GM23338 (cell line): ENCODE results near the gene UMODL1. TPM values are rescaled to one million over a fixed set of nuclear protein-coding genes. Genes with fewer than 3 reads are reported as not detected.

ENCODE experiments used
- ATAC-seq: fragments of 200-7000 bp; cut with Tn5 transposase; 3 replicates; pipeline ENCODE4 v1.9.1; 2020
- DNase-seq: peaks from one replicate; pipeline ENCODE4 v3.0.0-alpha.2; 2015; ENCODE audit warnings: low spot score
- H2AFZ ChIP-seq: fragments of 200-600 bp; sonication (generic); 2 replicates; pipeline ENCODE4 v1.8.0; 2016; ENCODE audit warnings: antibody characterized with exemption, mild to moderate bottlenecking, moderate library complexity
- H3F3A ChIP-seq: fragments of 200-600 bp; sonication (generic); replicated peaks from 2 replicates; pipeline ENCODE4 v1.8.0; 2017; ENCODE audit warnings: antibody characterized with exemption, mixed run types, low read depth
- H3K27ac ChIP-seq: fragments of 200-600 bp; sonication (generic); 2 replicates; pipeline ENCODE4 v1.6.1; 2016; ENCODE audit warnings: low read depth
- H3K27me3 ChIP-seq: fragments of 200-600 bp; sonication (generic); 2 replicates; pipeline ENCODE4 v1.8.0; 2016; ENCODE audit warnings: mild to moderate bottlenecking, mixed run types, moderate library complexity; ENCODE audit not compliant: insufficient read depth
- H3K36me3 ChIP-seq: fragments of 200-600 bp; sonication (generic); 2 replicates; pipeline ENCODE4 v1.8.0; 2016; ENCODE audit warnings: mild to moderate bottlenecking; ENCODE audit not compliant: insufficient read depth
- H3K4me1 ChIP-seq: fragments of 200-600 bp; sonication (generic); 2 replicates; pipeline ENCODE4 v1.8.0; 2016; ENCODE audit warnings: mild to moderate bottlenecking, moderate library complexity; ENCODE audit not compliant: insufficient read depth
- H3K4me2 ChIP-seq: fragments of 200-600 bp; sonication (generic); 2 replicates; pipeline ENCODE4 v1.7.1; 2017; ENCODE audit warnings: mixed run types
- H3K4me3 ChIP-seq: fragments of 200-600 bp; sonication (generic); 2 replicates; pipeline ENCODE4 v1.6.1; 2016; ENCODE audit warnings: mixed run types
- H3K79me2 ChIP-seq: fragments of 200-600 bp; sonication (generic); replicated peaks from 2 replicates; pipeline ENCODE4 v1.8.0; 2017; ENCODE audit warnings: mild to moderate bottlenecking; ENCODE audit not compliant: insufficient read depth
- H3K9me2 ChIP-seq: fragments of 200-600 bp; sonication (generic); 2 replicates; pipeline ENCODE4 v1.8.0; 2017; ENCODE audit not compliant: insufficient read depth
- H4K20me1 ChIP-seq: fragments of 200-600 bp; sonication (generic); replicated peaks from 2 replicates; pipeline ENCODE4 v1.8.0; 2017; ENCODE audit warnings: mild to moderate bottlenecking; ENCODE audit not compliant: insufficient read depth
- H3K27ac Mint-ChIP-seq: 2 replicates; pipeline ENCODE4 v1.8.0; 2020; ENCODE audit warnings: inconsistent platforms, mild to moderate bottlenecking, moderate library complexity, mixed read lengths
- H3K27me3 Mint-ChIP-seq: 3 replicates; pipeline ENCODE4 v1.8.0; 2022; ENCODE audit warnings: low read depth, mild to moderate bottlenecking, moderate library complexity, mixed read lengths, inconsistent platforms; ENCODE audit not compliant: insufficient read depth, poor library complexity
- H3K36me3 Mint-ChIP-seq: 3 replicates; pipeline ENCODE4 v1.8.0; 2021; ENCODE audit warnings: low read depth, mild to moderate bottlenecking, inconsistent platforms, moderate library complexity, mixed read lengths
- H3K4me1 Mint-ChIP-seq: 3 replicates; pipeline ENCODE4 v1.8.0; 2020; ENCODE audit warnings: mild to moderate bottlenecking, inconsistent platforms, mixed read lengths
- H3K4me3 Mint-ChIP-seq: 3 replicates; pipeline ENCODE4 v1.8.0; 2021; ENCODE audit warnings: moderate library complexity, mild to moderate bottlenecking, inconsistent platforms, mixed read lengths
- H3K9me3 Mint-ChIP-seq: 3 replicates; pipeline ENCODE4 v1.8.0; 2020; ENCODE audit warnings: moderate library complexity, mild to moderate bottlenecking, inconsistent platforms, mixed read lengths
- CREB1 ChIP-seq: fragments of 250-450 bp; sonication (Bioruptor Pico); IDR thresholded peaks from 2 replicates; pipeline ENCODE4 v1.5.0; 2020; ENCODE audit warnings: low read depth, mild to moderate bottlenecking, moderate library complexity
- CTCF ChIP-seq, 2 experiments: fragments of 200-600 bp in 1 of 2; sonication (generic) in 1 of 2; conservative IDR thresholded peaks; 2 replicates each; pipeline versions ENCODE4 v1.5.1 to v1.6.1; 2016 to 2017; ENCODE audit warnings: antibody characterized with exemption in 2 of 2, low read depth in 2 of 2, mild to moderate bottlenecking in 2 of 2, moderate library complexity in 1 of 2
- ETS1 ChIP-seq: IDR thresholded peaks from 2 replicates; pipeline ENCODE4 v1.6.1; 2016; ENCODE audit warnings: antibody characterized with exemption
- EZH2 ChIP-seq: fragments of 200-600 bp; sonication (generic); IDR thresholded peaks from one replicate; pipeline ENCODE4 v1.8.0; 2017; ENCODE audit warnings: antibody characterized with exemption, mild to moderate bottlenecking, low read depth; ENCODE audit not compliant: unreplicated experiment
- EZH2phosphoT487 ChIP-seq: fragments of 200-600 bp; sonication (generic); IDR thresholded peaks from one replicate; pipeline ENCODE4 v1.8.1; 2018; ENCODE audit warnings: antibody characterized with exemption; ENCODE audit not compliant: unreplicated experiment
- JUNB ChIP-seq: IDR thresholded peaks from one replicate; pipeline ENCODE4 v1.6.1; 2016; ENCODE audit warnings: antibody characterized with exemption; ENCODE audit not compliant: unreplicated experiment
- POLR2AphosphoS5 ChIP-seq: IDR thresholded peaks from 2 replicates; pipeline ENCODE4 v1.6.1; 2016; ENCODE audit warnings: antibody characterized with exemption, low read depth
- REST ChIP-seq: IDR thresholded peaks from one replicate; pipeline ENCODE4 v1.6.1; 2018; ENCODE audit warnings: antibody characterized with exemption; ENCODE audit not compliant: unreplicated experiment
- STAT1 ChIP-seq: IDR thresholded peaks from one replicate; pipeline ENCODE4 v1.6.1; 2016; ENCODE audit warnings: antibody characterized with exemption; ENCODE audit not compliant: unreplicated experiment
- ZNF114 ChIP-seq: fragments of 250-450 bp; sonication (Bioruptor Pico); IDR thresholded peaks from 2 replicates; pipeline ENCODE4 v1.5.0; 2020; ENCODE audit warnings: mild to moderate bottlenecking, moderate library complexity
- polyA plus RNA-seq: library from polyadenylated mRNA; unstranded; fragments of >200 nt; fragmentation: Nextera tagmentation; extraction: Ambion mirVana; gene quantifications from 2 replicates; pipeline ENCODE4 v1.2.1, GENCODE V29; 2016
- total RNA-seq: library from RNA; depleted of rRNA; stranded (reverse); fragments of >200 nt; shearing (Covaris generic); gene quantifications from 2 replicates; pipeline ENCODE4 v1.2.3, GENCODE V29; 2014

The UMODL1 gene
- total and polyA plus RNA-seq, 2 experiments from 2014 or later: not detected

- H3K27me3 ChIP-seq: no peaks in the 10 kb centered on the region
- peaks cover 5% of the 10 kb centered on the region for H3K27me3 Mint-ChIP-seq
- no peak overlapping the region for H2AFZ ChIP-seq
- no peak for ATAC-seq
- no peaks in the 10 kb centered on the region; the same call in 2 of the 3 replicates for H3K4me1 Mint-ChIP-seq
- no peaks in the 10 kb centered on the region for H3K9me3 Mint-ChIP-seq
- no peak overlapping the region for H3K27ac Mint-ChIP-seq
- H3K36me3 ChIP-seq: no peaks in the 10 kb centered on the region
- H3K79me2 ChIP-seq: no peaks in the 10 kb centered on the region
- TF ChIP-seq CREB1 (CRISPR knock-in tag) (no peak), ZNF114 (CRISPR knock-in tag) (no peak), ETS1 (no peak), EZH2phosphoT487 (no peak), CTCF (conservative IDR thresholded peaks at IDR 0.05; ENCODE audit: low read depth in 2 of 2) (no peak), STAT1 (no peak), JUNB (no peak)
- H3K4me3 ChIP-seq: no peak overlapping the region
- no peak for DNase-seq
- no peaks in the 10 kb centered on the region for H4K20me1 ChIP-seq
- no peak overlapping the region for H3K4me3 Mint-ChIP-seq
- no peaks in the 10 kb centered on the region; the same call in 2 of the 3 replicates for H3K36me3 Mint-ChIP-seq
- H3K9me2 ChIP-seq: no peaks in the 10 kb centered on the region
- no peak overlapping the region for H3K27ac ChIP-seq
- no peaks in the 10 kb centered on the region for H3K4me1 ChIP-seq
- H3K4me2 ChIP-seq: no peak overlapping the region
- no peaks in the 10 kb centered on the region for H3F3A ChIP-seq
Observed at GRCh38 chr21:42109473-42109872, 38.4 kb downstream of the UMODL1 start.

GRCh38 chr21:42109873-42110525 lies 38.9 kb downstream of the UMODL1 start:
- Histone ChIP-seq H3K4me1 (no peaks in the 10 kb centered on the region), H3K4me2 (no peak overlapping the region), H3K9me2 (no peaks in the 10 kb centered on the region), H4K20me1 (no peaks in the 10 kb centered on the region), H3K4me3 (no peak overlapping the region), H3K79me2 (no peaks in the 10 kb centered on the region), H3F3A (no peaks in the 10 kb centered on the region), H2AFZ (no peak overlapping the region), H3K36me3 (no peaks in the 10 kb centered on the region), H3K27ac (no peak overlapping the region), H3K27me3 (no peaks in the 10 kb centered on the region)
- no peak for ATAC-seq
- TF ChIP-seq ZNF114 (CRISPR knock-in tag) (no peak), ETS1 (no peak), POLR2AphosphoS5 (no peak), REST (no peak), EZH2 (no peak)
- Mint-ChIP-seq H3K9me3 (no peaks in the 10 kb centered on the region), H3K4me1 (no peaks in the 10 kb centered on the region; the same call in 2 of the 3 replicates), H3K4me3 (no peak overlapping the region), H3K36me3 (no peaks in the 10 kb centered on the region; the same call in 2 of the 3 replicates), H3K27ac (no peak overlapping the region), H3K27me3 (peaks cover 2% of the 10 kb centered on the region)
- DNase-seq: no peak
